H1 (cell line): ENCODE results near the gene TAS2R41. TPM values are rescaled to one million over a fixed set of nuclear protein-coding genes. Genes with fewer than 3 reads are reported as not detected.

Source experiments
- CTCF ChIA-PET: fragments of 300-600 bp; sonication (Branson Sonifier 250); formaldehyde crosslinking; loops from one replicate; lab custom pipeline; 2021; ENCODE audit not compliant: partially characterized antibody; lab: Charles Lee
- POLR2A ChIA-PET: fragments of 300-600 bp; sonication (Branson Sonifier 250); formaldehyde crosslinking; loops from one replicate; lab custom pipeline; 2021; ENCODE audit warnings: inconsistent platforms; ENCODE audit not compliant: partially characterized antibody; lab: Charles Lee
- DNase-seq, 2 experiments: peaks; one replicate each; pipeline versions ENCODE4 v3.0.0 to v3.0.0-alpha.2; 2010 to 2022; ENCODE audit warnings: low spot score in 2 of 2, low read depth in 1 of 2, mixed read lengths in 1 of 2
- FAIRE-seq: peaks from 2 replicates; lab custom pipeline; 2011; peaks lifted over from hg19 to GRCh38; lab: Jason Lieb, UNC
- H2AFZ ChIP-seq: 2 replicates; pipeline ENCODE4 v1.8.1; 2012; ENCODE audit warnings: low read length, inconsistent platforms
- H2AK5ac ChIP-seq: 2 replicates; pipeline ENCODE4 v1.6.1; 2013; ENCODE audit warnings: low read depth, low read length
- H2BK120ac ChIP-seq: replicated peaks from 2 replicates; pipeline ENCODE3; 2013; ENCODE audit warnings: low read depth, low read length, inconsistent platforms
- H2BK12ac ChIP-seq: 2 replicates; pipeline ENCODE4 v1.6.1; 2013; ENCODE audit warnings: low read depth, low read length
- H2BK15ac ChIP-seq: 2 replicates; pipeline ENCODE4 v1.6.1; 2013; ENCODE audit warnings: low read length
- H2BK20ac ChIP-seq: 2 replicates; pipeline ENCODE4 v1.6.1; 2013; ENCODE audit warnings: low read length
- H2BK5ac ChIP-seq: 2 replicates; pipeline ENCODE4 v1.6.1; 2013; ENCODE audit warnings: low read depth, low read length
- H3K14ac ChIP-seq: 2 replicates; pipeline ENCODE4 v1.6.1; 2013; ENCODE audit warnings: inconsistent platforms; ENCODE audit not compliant: insufficient read length
- H3K18ac ChIP-seq: 2 replicates; pipeline ENCODE4 v1.6.1; 2013; ENCODE audit warnings: low read length; ENCODE audit errors: extremely low read depth
- H3K23ac ChIP-seq: 2 replicates; pipeline ENCODE4 v1.6.1; 2013; ENCODE audit warnings: inconsistent platforms; ENCODE audit not compliant: insufficient read length
- H3K23me2 ChIP-seq: 2 replicates; pipeline ENCODE4 v1.6.1; 2013; ENCODE audit warnings: low read depth, low read length
- H3K27ac ChIP-seq: 2 replicates; pipeline ENCODE4 v1.6.1; 2011; ENCODE audit warnings: low read depth, low read length, inconsistent platforms
- H3K27me3 ChIP-seq, 4 experiments: replicated peaks in 1 of 4; 1 replicate in 1 of 4; 2 replicates in 3 of 4; pipeline versions ENCODE4 v1.6.1 to v1.8.1; 2011 to 2013; ENCODE audit warnings: low read length in 3 of 4, mild to moderate bottlenecking in 3 of 4, inconsistent platforms in 2 of 4, mixed read lengths in 2 of 4, moderate library complexity in 1 of 4; ENCODE audit not compliant: control insufficient read depth in 3 of 4, insufficient read depth in 3 of 4; ENCODE audit errors: extremely low read depth in 1 of 4
- H3K36me3 ChIP-seq, 4 experiments: 2 replicates each; pipeline versions ENCODE4 v1.6.1 to v1.8.1; 2011 to 2013; ENCODE audit warnings: mild to moderate bottlenecking in 4 of 4, low read length in 3 of 4, moderate library complexity in 2 of 4, control low read depth in 1 of 4, inconsistent platforms in 1 of 4; ENCODE audit not compliant: insufficient read depth in 4 of 4, control insufficient read depth in 2 of 4
- H3K4ac ChIP-seq: replicated peaks from 2 replicates; pipeline ENCODE3; 2013; ENCODE audit warnings: low read length, low read depth, mixed read lengths, inconsistent platforms; ENCODE audit not compliant: insufficient read length
- H3K4me1 ChIP-seq, 4 experiments: replicated peaks in 1 of 4; 1 replicate in 1 of 4; 2 replicates in 3 of 4; pipeline versions ENCODE4 v1.6.1 to v1.8.1; 2011 to 2013; ENCODE audit warnings: low read length in 3 of 4, inconsistent platforms in 2 of 4, mixed read lengths in 1 of 4; ENCODE audit not compliant: insufficient read depth in 4 of 4, control insufficient read depth in 3 of 4
- H3K4me2 ChIP-seq, 2 experiments: 2 replicates each; pipeline versions ENCODE4 v1.6.1 to v1.8.1; 2011 to 2013; ENCODE audit warnings: low read depth in 2 of 2, low read length in 2 of 2, control low read depth in 1 of 2, inconsistent platforms in 1 of 2, mild to moderate bottlenecking in 1 of 2; ENCODE audit not compliant: insufficient read depth in 1 of 2
- H3K4me3 ChIP-seq, 4 experiments: fragments of 200-600, 300-600 bp in 1 of 4; sonication (generic), shearing (Covaris generic), sonication (Bioruptor Twin) in 1 of 4; 2 replicates each; pipeline versions ENCODE4 v1.5.1 to v1.8.1; 2011 to 2016; ENCODE audit warnings: low read length in 4 of 4, low read depth in 3 of 4, control low read depth in 2 of 4, inconsistent platforms in 2 of 4, mild to moderate bottlenecking in 2 of 4, mixed read lengths in 1 of 4, moderate library complexity in 1 of 4; ENCODE audit not compliant: insufficient read depth in 2 of 4; ENCODE audit errors: extremely low read depth in 1 of 4
- H3K56ac ChIP-seq: replicated peaks from 2 replicates; pipeline ENCODE3; 2013; ENCODE audit warnings: low read depth, mild to moderate bottlenecking, mixed read lengths, low read length, inconsistent platforms; ENCODE audit not compliant: insufficient read length
- H3K79me1 ChIP-seq: 2 replicates; pipeline ENCODE4 v1.6.1; 2013; ENCODE audit warnings: low read depth, low read length, control low read depth
- H3K79me2 ChIP-seq, 2 experiments: 2 replicates each; pipeline versions ENCODE4 v1.6.1 to v1.8.1; 2012 to 2013; ENCODE audit warnings: low read length in 2 of 2, mild to moderate bottlenecking in 2 of 2, inconsistent platforms in 1 of 2; ENCODE audit not compliant: insufficient read depth in 2 of 2, control insufficient read depth in 1 of 2
- H3K9ac ChIP-seq, 4 experiments: replicated peaks in 1 of 4; 1 replicate in 1 of 4; 2 replicates in 3 of 4; pipeline versions ENCODE4 v1.6.1 to v1.8.1; 2011 to 2013; ENCODE audit warnings: low read depth in 3 of 4, low read length in 3 of 4, control low read depth in 2 of 4, mild to moderate bottlenecking in 2 of 4, moderate library complexity in 2 of 4, inconsistent platforms in 1 of 4; ENCODE audit errors: extremely low read depth in 1 of 4
- H3K9me3 ChIP-seq, 2 experiments: 2 replicates each; pipeline versions ENCODE4 v1.6.1 to v1.8.1; 2012 to 2013; ENCODE audit warnings: mild to moderate bottlenecking in 2 of 2, moderate library complexity in 2 of 2, control low read depth in 1 of 2, inconsistent platforms in 1 of 2, low read depth in 1 of 2, low read length in 1 of 2, mixed read lengths in 1 of 2; ENCODE audit not compliant: insufficient read depth in 2 of 2
- H4K20me1 ChIP-seq, 2 experiments: replicated peaks in 1 of 2; 2 replicates each; pipeline versions ENCODE3 to v1.8.1; 2011 to 2013; ENCODE audit warnings: inconsistent platforms in 2 of 2, low read length in 2 of 2, mild to moderate bottlenecking in 1 of 2; ENCODE audit not compliant: insufficient read depth in 2 of 2, control insufficient read depth in 1 of 2
- H4K5ac ChIP-seq: 2 replicates; pipeline ENCODE4 v1.6.1; 2013; ENCODE audit warnings: low read length, low read depth, mixed read lengths, inconsistent platforms; ENCODE audit not compliant: insufficient read length
- H4K8ac ChIP-seq: 2 replicates; pipeline ENCODE4 v1.8.0; 2013; ENCODE audit warnings: mild to moderate bottlenecking, moderate library complexity, low read length, inconsistent platforms; ENCODE audit not compliant: insufficient read depth; ENCODE audit errors: extremely low read depth
- H4K91ac ChIP-seq: replicated peaks from 2 replicates; pipeline ENCODE3; 2013; ENCODE audit warnings: low read length, mixed read lengths, inconsistent platforms; ENCODE audit not compliant: insufficient read length
- ASH2L ChIP-seq: fragments of 200-600, 300-600 bp; sonication (generic); IDR thresholded peaks from one replicate; pipeline ENCODE4 v1.7.1; 2017; ENCODE audit warnings: low read length
- BCL11A ChIP-seq, 2 experiments: IDR thresholded peaks; one replicate each; pipeline ENCODE4 v1.6.1; 2011; ENCODE audit warnings: low read depth in 2 of 2, low read length in 2 of 2, mild to moderate bottlenecking in 2 of 2
- CBX8 ChIP-seq: fragments of 300-800, 300-1000 bp; sonication (generic); IDR thresholded peaks from 2 replicates; pipeline ENCODE4 v1.7.1; 2016; ENCODE audit warnings: low read depth, low read length, borderline replicate concordance
- JUN ChIP-seq: IDR thresholded peaks from 2 replicates; pipeline ENCODE4 v1.6.1; 2011; ENCODE audit warnings: low read depth, mild to moderate bottlenecking, improper control_type of control experiment, low read length
- KDM4A ChIP-seq: IDR thresholded peaks from one replicate; pipeline ENCODE4 v1.7.1; 2012; ENCODE audit warnings: low read depth, mild to moderate bottlenecking, moderate library complexity, low read length, inconsistent platforms; ENCODE audit not compliant: severe bottlenecking
- KDM5A ChIP-seq: fragments of 200-600 bp; IDR thresholded peaks from 2 replicates; pipeline ENCODE4 v1.7.1; 2012; ENCODE audit warnings: mild to moderate bottlenecking, low read length, inconsistent platforms, mixed read lengths
- MAFK ChIP-seq: IDR thresholded peaks from 2 replicates; pipeline ENCODE4 v1.6.1; 2012; ENCODE audit warnings: low read depth, mild to moderate bottlenecking, improper control_type of control experiment, low read length
- NANOG ChIP-seq: IDR thresholded peaks from 2 replicates; pipeline ENCODE4 v1.6.1; 2011; ENCODE audit warnings: low read length, low read depth, mild to moderate bottlenecking, inconsistent platforms; ENCODE audit not compliant: insufficient read depth, poor library complexity, severe bottlenecking
- RFX5 ChIP-seq: IDR thresholded peaks from 2 replicates; pipeline ENCODE4 v1.6.1; 2011; ENCODE audit warnings: low read depth, low read length, improper control_type of control experiment, borderline replicate concordance
- RXRA ChIP-seq: IDR thresholded peaks from 2 replicates; pipeline ENCODE4 v1.6.1; 2011; ENCODE audit warnings: low read depth, mild to moderate bottlenecking, low read length, moderate library complexity; ENCODE audit not compliant: insufficient read depth
- SAP30 ChIP-seq: fragments of 300-600 bp; sonication (generic); IDR thresholded peaks from 2 replicates; pipeline ENCODE4 v1.7.1; 2012; ENCODE audit warnings: low read length, moderate library complexity, mild to moderate bottlenecking, inconsistent platforms; ENCODE audit not compliant: insufficient read depth, insufficient replicate concordance
- SIN3A ChIP-seq, 2 experiments: IDR thresholded peaks in 1 of 2; conservative IDR thresholded peaks in 1 of 2; 2 replicates each; pipeline ENCODE4 v1.6.1; 2011 to 2012; ENCODE audit warnings: low read length in 2 of 2, improper control_type of control experiment in 1 of 2, low read depth in 1 of 2, mild to moderate bottlenecking in 1 of 2
- SIRT6 ChIP-seq: IDR thresholded peaks from one replicate; pipeline ENCODE4 v1.7.1; 2012; ENCODE audit warnings: low read length, inconsistent platforms
- WGBS, 2 experiments: shearing (Covaris generic) in 1 of 2; methylation state at CpG; one replicate each; pipeline versions ENCODE4 v1.1.6 to v1.1.7; 2013 to 2015; ENCODE audit warnings: low lambda C conversion rate in 2 of 2, mixed read lengths in 2 of 2, inconsistent platforms in 1 of 2, low coverage in 1 of 2, missing lambda C conversion rate in 1 of 2; ENCODE audit not compliant: insufficient replicate concordance in 2 of 2, insufficient coverage in 1 of 2, insufficient read length in 1 of 2; ENCODE audit errors: extremely low coverage in 1 of 2, missing lambda C conversion rate in 1 of 2; 5-methylcytosine and 5-hydroxymethylcytosine counted together
- polyA plus RNA-seq, 7 experiments: library from polyadenylated mRNA; depleted of rRNA in 3 of 7; stranded (reverse) in 5 of 7; unstranded in 2 of 7; fragments of >200 nt in 5 of 7; fragments of 200-250 nt in 2 of 7; gene quantifications; 1 replicate in 5 of 7; 2 replicates in 1 of 7; 4 replicates in 1 of 7; pipeline versions ENCODE4 v1.2.1 to v1.2.3, GENCODE V29; 2011 to 2013; ENCODE audit warnings: missing spikeins in 2 of 7, mixed read lengths in 2 of 7
- total RNA-seq: library from RNA; stranded (reverse); fragmentation: NEBNext Ultra II Directional; extraction: Animal tissue kit (Norgen Biotek cat#: 25700); gene quantifications from 2 replicates; pipeline ENCODE4 v1.2.1, GENCODE V29; 2021

Gene TAS2R41
- total and polyA plus RNA-seq, 2 of the 8 experiments (the other 6 are each of a cell fraction or from before 2014, with no cell fraction given), result 0.12 TPM; not detected in 1

- Histone ChIP-seq H3K9ac (no peak overlapping the region), H3K79me1 (no peaks in the 10 kb centered on the region), H3K4me3 (no peak overlapping the region), H2AK5ac (no peak overlapping the region), H4K5ac (no peak overlapping the region), H3K27me3 (peaks cover 0 to 1% (median 0%) of the 10 kb centered on the region in 4 experiments; a peak in 1 of 7 replicates), H3K4me2 (no peak overlapping the region), H4K8ac (no peak overlapping the region), H3K4ac (no peak overlapping the region), H3K18ac (no peak overlapping the region), H3K27ac (no peak overlapping the region), H3K79me2 (no peaks in the 10 kb centered on the region), H3K14ac (no peak overlapping the region), H2AFZ (no peak overlapping the region), H2BK15ac (no peak overlapping the region), H2BK5ac (no peak overlapping the region), H3K56ac (no peak overlapping the region), H3K9me3 (no peaks in the 10 kb centered on the region; a peak in 2 of 4 replicates), H3K23ac (no peak overlapping the region), H4K91ac (no peak overlapping the region), H4K20me1 (no peaks in the 10 kb centered on the region), H3K4me1 (peaks cover 0 to 6% (median 0%) of the 10 kb centered on the region in 4 experiments; a peak in 1 of 7 replicates), H2BK12ac (no peak overlapping the region), H2BK120ac (no peak overlapping the region), H3K23me2 (no peaks in the 10 kb centered on the region), H3K36me3 (no peaks in the 10 kb centered on the region), H2BK20ac (no peak overlapping the region)
- no peak for DNase-seq
- ChIA-PET POLR2A (no interaction called here), CTCF (interaction anchor here (1.7 kb wide), 1 partner anchor 27 kb away, joined by 7 read pairs; no protein-coding TSS in a partner anchor)
- WGBS, 2 experiments, result 89% methylated on average over 6 of the region's 6 CpGs; no CpG with 5 or more reads in 1 of the 2 experiments
- no peak for FAIRE-seq
- TF ChIP-seq BCL11A (IDR thresholded peaks at IDR 0.05; ENCODE audit: low read depth in 2 of 2, low read length in 2 of 2) (no peak), JUN (no peak), RFX5 (no peak), NANOG (no peak), MAFK (no peak), SAP30 (no peak), ASH2L (no peak), KDM5A (no peak), SIN3A (conservative IDR thresholded peaks at IDR 0.05 in 1 of 2, IDR thresholded peaks at IDR 0.05 in 1 of 2; ENCODE audit: low read depth in 1 of 2, low read length in 2 of 2) (no peak), CBX8 (no peak), KDM4A (no peak), RXRA (no peak), SIRT6 (no peak)
Observed at GRCh38 chr7:143444063-143444782, 33.5 kb upstream of the TAS2R41 start.
